CD4-positive, alpha-beta memory T cell (primary cell): ENCODE results near the gene BCL2L11. TPM values are rescaled to one million over a fixed set of nuclear protein-coding genes. Genes with fewer than 3 reads are reported as not detected.
A peak's percentile ranks its signal among the peaks of the same experiment; 100 is the strongest.

Experiments used
- CTCF ChIA-PET: fragments of 350-600 bp; sonication (Branson Sonifier 250); formaldehyde crosslinking; loops from one replicate; lab custom pipeline; 2021; ENCODE audit warnings: inconsistent platforms; ENCODE audit not compliant: partially characterized antibody; lab: Charles Lee
- POLR2A ChIA-PET: fragments of 350-600 bp; sonication (Branson Sonifier 250); formaldehyde crosslinking; loops from one replicate; lab custom pipeline; 2021; ENCODE audit not compliant: partially characterized antibody; lab: Charles Lee
- DNase-seq, 5 donors: peaks; one replicate each; pipeline versions ENCODE4 v3.0.0 to v3.0.0-alpha.2; 2020 to 2022; ENCODE audit warnings: mixed read lengths in 1 of 5
- H3K27ac ChIP-seq: one replicate; pipeline ENCODE4 v1.7.0; 2013; ENCODE audit warnings: low read depth, low read length
- H3K27me3 ChIP-seq: 2 replicates; pipeline ENCODE4 v1.7.0; 2013; ENCODE audit warnings: mild to moderate bottlenecking, low read length, moderate library complexity; ENCODE audit not compliant: insufficient read depth
- H3K36me3 ChIP-seq: 2 replicates; pipeline ENCODE4 v1.7.0; 2013; ENCODE audit warnings: mild to moderate bottlenecking, low read length, moderate library complexity; ENCODE audit not compliant: insufficient read depth
- H3K4me1 ChIP-seq: 2 replicates; pipeline ENCODE4 v1.7.0; 2013; ENCODE audit warnings: mild to moderate bottlenecking, low read length, moderate library complexity; ENCODE audit not compliant: insufficient read depth
- H3K4me3 ChIP-seq, 2 donors: one replicate each; pipeline ENCODE4 v1.7.0; 2013; ENCODE audit warnings: low read length in 2 of 2, mild to moderate bottlenecking in 1 of 2
- H3K9me3 ChIP-seq, 2 donors: one replicate each; pipeline ENCODE4 v1.7.0; 2013; ENCODE audit warnings: low read length in 2 of 2, control low read depth in 1 of 2; ENCODE audit not compliant: control insufficient read depth in 1 of 2
- H3K27ac Mint-ChIP-seq, 7 donors: one replicate each; pipeline ENCODE4 v1.8.0; 2020 to 2021; ENCODE audit warnings: mixed read lengths in 7 of 7, mild to moderate bottlenecking in 6 of 7, inconsistent platforms in 3 of 7, moderate library complexity in 3 of 7
- H3K27me3 Mint-ChIP-seq, 2 donors: one replicate each; pipeline ENCODE4 v1.8.0; 2020 to 2021; ENCODE audit warnings: mixed read lengths in 2 of 2
- H3K36me3 Mint-ChIP-seq, 2 donors: one replicate each; pipeline ENCODE4 v1.8.0; 2020 to 2021; ENCODE audit warnings: mixed read lengths in 2 of 2, inconsistent platforms in 1 of 2, mild to moderate bottlenecking in 1 of 2
- H3K4me1 Mint-ChIP-seq, 4 donors: one replicate each; pipeline ENCODE4 v1.8.0; 2020 to 2021; ENCODE audit warnings: mixed read lengths in 4 of 4, mild to moderate bottlenecking in 1 of 4
- H3K4me3 Mint-ChIP-seq, 8 donors: one replicate each; pipeline ENCODE4 v1.8.0; 2020 to 2021; ENCODE audit warnings: mixed read lengths in 8 of 8, mild to moderate bottlenecking in 7 of 8, moderate library complexity in 6 of 8, inconsistent platforms in 3 of 8
- H3K9me3 Mint-ChIP-seq, 8 donors: one replicate each; pipeline ENCODE4 v1.8.0; 2020 to 2021; ENCODE audit warnings: mixed read lengths in 8 of 8, mild to moderate bottlenecking in 5 of 8, inconsistent platforms in 3 of 8, moderate library complexity in 1 of 8
- intact Hi-C: fragments of 100-400 bp; cut with micrococcal nuclease; formaldehyde crosslinking; loops from one replicate; pipeline ENCODE4 v1.15.1; 2023
- polyA plus RNA-seq, 2 donors: library from polyadenylated mRNA; unstranded; fragments of 300-500 nt; fragmentation: Illumina TruSeq; gene quantifications; one replicate each; pipeline ENCODE4 v1.2.3, GENCODE V29; 2021
- total RNA-seq, 2 experiments: library from RNA; stranded (reverse); gene quantifications; one replicate each; pipeline ENCODE4 v1.2.3, GENCODE V29; 2021

BCL2L11 gene
- total and polyA plus RNA-seq, 4 experiments from 2014 or later, result 4.7 to 34.1 (median 24.6) TPM

- H3K4me3 Mint-ChIP-seq, result no peak overlapping the region
- CTCF ChIA-PET, result no interaction called here
- no peaks in the 10 kb centered on the region for H3K27me3 Mint-ChIP-seq
- POLR2A ChIA-PET, result no interaction called here
- Histone ChIP-seq H3K4me3 (no peak overlapping the region), H3K27me3 (no peaks in the 10 kb centered on the region), H3K36me3 (peaks cover 10% of the 10 kb centered on the region), H3K9me3 (no peaks in the 10 kb centered on the region), H3K4me1 (peaks cover 13% of the 10 kb centered on the region), H3K27ac (no peak overlapping the region)
- H3K9me3 Mint-ChIP-seq, result peaks cover 0 to 1% (median 0%) of the 10 kb centered on the region in 8 donors
- intact Hi-C loops, result no loop called here
- peaks cover 40% of the 10 kb centered on the region in 2 donors for H3K36me3 Mint-ChIP-seq
- no peak for DNase-seq
- H3K27ac Mint-ChIP-seq, result no peak overlapping the region
- peaks cover 11 to 30% (median 24%) of the 10 kb centered on the region in 4 donors for H3K4me1 Mint-ChIP-seq
Measured at GRCh38 chr2:111160758-111161157, 40.0 kb downstream of the BCL2L11 start.

- Mint-ChIP-seq H3K4me3 (no peak overlapping the region), H3K4me1 (peaks cover 11 to 30% (median 22%) of the 10 kb centered on the region in 4 donors), H3K9me3 (no peaks in the 10 kb centered on the region), H3K27me3 (no peaks in the 10 kb centered on the region), H3K27ac (no peak overlapping the region), H3K36me3 (peaks cover 31 to 32% of the 10 kb centered on the region in 2 donors)
- Histone ChIP-seq H3K4me1 (peaks cover 13% of the 10 kb centered on the region), H3K9me3 (no peaks in the 10 kb centered on the region), H3K27me3 (no peaks in the 10 kb centered on the region), H3K4me3 (no peak overlapping the region), H3K36me3 (peaks cover 9% of the 10 kb centered on the region), H3K27ac (no peak overlapping the region)
- ChIA-PET CTCF (no interaction called here), POLR2A (no interaction called here)
- DNase-seq, result no peak
- intact Hi-C loops, result no loop called here
Measured at GRCh38 chr2:111161971-111162370, 41.3 kb downstream of the BCL2L11 start.

- no peaks in the 10 kb centered on the region for H3K9me3 Mint-ChIP-seq
- no peaks in the 10 kb centered on the region for H3K9me3 ChIP-seq
- H3K4me3 Mint-ChIP-seq, result peak overlapping the region in 3 of 8 donors; percentile 8 to 46 (median 26)
- H3K27me3 Mint-ChIP-seq, result peaks cover 0 to under 1% of the 10 kb centered on the region in 2 donors
- peaks cover under 1% of the 10 kb centered on the region for H3K36me3 ChIP-seq
- H3K4me1 Mint-ChIP-seq, result peaks cover 15 to 32% (median 23%) of the 10 kb centered on the region in 4 donors
- H3K4me1 ChIP-seq, result peaks cover 18% of the 10 kb centered on the region
- ChIA-PET CTCF (interaction anchor here (0.7 kb wide), 1 partner anchor 1001 kb away, joined by 5 read pairs; no protein-coding TSS in a partner anchor), POLR2A (interaction anchor here (1.2 kb wide), 1 partner anchor 42 kb away, joined by 4 read pairs; the partner anchor contains the start of gene BCL2L11)
- intact Hi-C loops, result no loop called here
- no peak overlapping the region for H3K27ac ChIP-seq
- DNase-seq, result peak in 1 of 5 donors; percentile 38
- peaks cover 30 to 32% of the 10 kb centered on the region in 2 donors for H3K36me3 Mint-ChIP-seq
- peak overlapping the region in 2 of 7 donors; percentile 69 to 79 for H3K27ac Mint-ChIP-seq
- no peaks in the 10 kb centered on the region for H3K27me3 ChIP-seq
- H3K4me3 ChIP-seq, result no peak overlapping the region
Measured at GRCh38 chr2:111162718-111163331, 42.1 kb downstream of the BCL2L11 start.

- Histone ChIP-seq H3K27ac (no peak overlapping the region), H3K27me3 (no peaks in the 10 kb centered on the region), H3K4me3 (no peak overlapping the region), H3K4me1 (peaks cover 30% of the 10 kb centered on the region), H3K36me3 (no peaks in the 10 kb centered on the region), H3K9me3 (no peaks in the 10 kb centered on the region)
- Mint-ChIP-seq H3K9me3 (no peaks in the 10 kb centered on the region), H3K27ac (no peak overlapping the region), H3K4me1 (peaks cover 21 to 42% (median 28%) of the 10 kb centered on the region in 4 donors), H3K4me3 (no peak overlapping the region), H3K36me3 (peaks cover 27 to 32% of the 10 kb centered on the region in 2 donors), H3K27me3 (peaks cover 0 to 1% of the 10 kb centered on the region in 2 donors)
- ChIA-PET CTCF (no interaction called here), POLR2A (no interaction called here)
- intact Hi-C loops, result no loop called here
- DNase-seq, result no peak
Measured at GRCh38 chr2:111164078-111164477, 43.4 kb downstream of the BCL2L11 start.

GRCh38 chr2:111165084-111165483, 44.4 kb downstream of the BCL2L11 start:
- Histone ChIP-seq H3K36me3 (no peaks in the 10 kb centered on the region), H3K4me1 (peaks cover 30% of the 10 kb centered on the region), H3K4me3 (no peak overlapping the region), H3K27me3 (no peaks in the 10 kb centered on the region), H3K27ac (no peak overlapping the region), H3K9me3 (no peaks in the 10 kb centered on the region)
- no peaks in the 10 kb centered on the region for H3K9me3 Mint-ChIP-seq
- peaks cover 27 to 30% of the 10 kb centered on the region in 2 donors for H3K36me3 Mint-ChIP-seq
- peaks cover 0 to 2% of the 10 kb centered on the region in 2 donors for H3K27me3 Mint-ChIP-seq
- ChIA-PET POLR2A (no interaction called here), CTCF (no interaction called here)
- H3K4me3 Mint-ChIP-seq, result no peak overlapping the region
- H3K27ac Mint-ChIP-seq, result no peak overlapping the region
- intact Hi-C loops, result no loop called here
- H3K4me1 Mint-ChIP-seq, result peaks cover 22 to 39% (median 29%) of the 10 kb centered on the region in 4 donors
- no peak for DNase-seq

GRCh38 chr2:111166115-111166514, 45.4 kb downstream of the BCL2L11 start:
- Histone ChIP-seq H3K27me3 (peaks cover 1% of the 10 kb centered on the region), H3K36me3 (no peaks in the 10 kb centered on the region), H3K27ac (no peak overlapping the region), H3K4me3 (no peak overlapping the region), H3K4me1 (peaks cover 30% of the 10 kb centered on the region), H3K9me3 (no peaks in the 10 kb centered on the region)
- peaks cover 22 to 25% of the 10 kb centered on the region in 2 donors for H3K36me3 Mint-ChIP-seq
- ChIA-PET CTCF (no interaction called here), POLR2A (no interaction called here)
- H3K27me3 Mint-ChIP-seq, result peaks cover 0 to 6% of the 10 kb centered on the region in 2 donors
- intact Hi-C loops, result no loop called here
- H3K4me3 Mint-ChIP-seq, result no peak overlapping the region
- peaks cover 21 to 36% (median 26%) of the 10 kb centered on the region in 4 donors for H3K4me1 Mint-ChIP-seq
- H3K27ac Mint-ChIP-seq, result no peak overlapping the region
- H3K9me3 Mint-ChIP-seq, result no peaks in the 10 kb centered on the region
- DNase-seq, result no peak

GRCh38 chr2:111167076-111167862, 46.6 kb downstream of the BCL2L11 start:
- DNase-seq, result no peak
- intact Hi-C loops, result no loop called here
- Histone ChIP-seq H3K4me1 (peaks cover 26% of the 10 kb centered on the region), H3K36me3 (no peaks in the 10 kb centered on the region), H3K4me3 (no peak overlapping the region), H3K9me3 (no peaks in the 10 kb centered on the region), H3K27me3 (peaks cover 3% of the 10 kb centered on the region), H3K27ac (no peak overlapping the region)
- H3K27me3 Mint-ChIP-seq, result peaks cover 0 to 6% of the 10 kb centered on the region in 2 donors
- ChIA-PET CTCF (interaction anchor here (1.4 kb wide), 1 partner anchor 11 kb away, joined by 4 read pairs; no protein-coding TSS in a partner anchor), POLR2A (interaction anchor here (0.7 kb wide), 1 partner anchor 22 kb away, joined by 3 read pairs; no protein-coding TSS in a partner anchor)
- H3K36me3 Mint-ChIP-seq, result peaks cover 15 to 21% of the 10 kb centered on the region in 2 donors
- no peak overlapping the region for H3K4me3 Mint-ChIP-seq
- H3K4me1 Mint-ChIP-seq, result peaks cover 17 to 28% (median 22%) of the 10 kb centered on the region in 4 donors
- H3K27ac Mint-ChIP-seq, result no peak overlapping the region
- H3K9me3 Mint-ChIP-seq, result no peaks in the 10 kb centered on the region
